Measurements from ENCODE around the gene TMOD2.

DNA sequence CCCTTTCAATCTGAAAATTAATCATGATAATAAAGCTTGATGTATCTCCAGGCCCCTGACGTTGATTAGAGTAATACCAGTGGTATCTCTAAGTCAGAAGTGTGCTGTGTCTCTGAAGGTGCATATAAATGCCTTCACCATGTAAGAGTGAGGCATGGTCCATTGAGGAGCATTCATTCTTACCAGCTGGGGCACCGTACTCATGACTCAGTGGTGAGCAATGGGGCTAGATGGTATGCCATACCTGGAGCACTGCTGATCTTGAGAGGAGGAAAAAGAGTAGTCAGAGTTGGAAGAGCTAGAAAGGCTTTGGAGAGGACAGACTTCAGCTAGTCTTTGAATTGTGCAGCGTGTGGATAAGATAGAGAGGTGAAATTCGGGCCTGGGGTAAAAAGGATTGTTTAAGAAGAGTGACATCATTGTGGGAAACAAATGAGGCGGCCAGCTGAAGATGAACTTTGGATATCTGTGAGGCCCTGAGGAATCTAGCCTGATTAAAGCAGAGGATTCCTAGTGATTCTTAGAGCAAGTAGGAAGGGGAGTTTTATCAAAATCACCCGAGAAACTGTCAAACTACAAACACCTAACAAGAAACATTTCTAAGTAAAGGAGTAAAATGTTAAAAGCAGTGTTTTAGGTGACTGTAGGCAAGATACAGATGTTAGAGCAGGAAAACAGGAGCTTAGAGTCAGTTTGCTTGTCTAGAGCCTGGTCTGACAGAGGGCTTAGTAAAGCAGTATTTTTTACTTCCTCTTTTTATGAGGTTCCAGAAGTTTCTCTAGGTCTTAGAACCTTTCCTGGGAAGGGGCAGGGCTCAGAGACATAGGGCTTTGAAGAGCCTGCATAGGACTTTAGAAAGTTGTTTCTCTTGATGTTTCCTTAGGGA lies 91.7 kb downstream of the TMOD2 start:
- TF ChIP-seq, protein P1, sequence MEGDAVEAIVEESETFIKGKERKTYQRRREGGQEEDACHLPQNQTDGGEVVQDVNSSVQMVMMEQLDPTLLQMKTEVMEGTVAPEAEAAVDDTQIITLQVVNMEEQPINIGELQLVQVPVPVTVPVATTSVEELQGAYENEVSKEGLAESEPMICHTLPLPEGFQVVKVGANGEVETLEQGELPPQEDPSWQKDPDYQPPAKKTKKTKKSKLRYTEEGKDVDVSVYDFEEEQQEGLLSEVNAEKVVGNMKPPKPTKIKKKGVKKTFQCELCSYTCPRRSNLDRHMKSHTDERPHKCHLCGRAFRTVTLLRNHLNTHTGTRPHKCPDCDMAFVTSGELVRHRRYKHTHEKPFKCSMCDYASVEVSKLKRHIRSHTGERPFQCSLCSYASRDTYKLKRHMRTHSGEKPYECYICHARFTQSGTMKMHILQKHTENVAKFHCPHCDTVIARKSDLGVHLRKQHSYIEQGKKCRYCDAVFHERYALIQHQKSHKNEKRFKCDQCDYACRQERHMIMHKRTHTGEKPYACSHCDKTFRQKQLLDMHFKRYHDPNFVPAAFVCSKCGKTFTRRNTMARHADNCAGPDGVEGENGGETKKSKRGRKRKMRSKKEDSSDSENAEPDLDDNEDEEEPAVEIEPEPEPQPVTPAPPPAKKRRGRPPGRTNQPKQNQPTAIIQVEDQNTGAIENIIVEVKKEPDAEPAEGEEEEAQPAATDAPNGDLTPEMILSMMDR (optimal IDR thresholded peaks at IDR 0.05 in 1 of 3, IDR thresholded peaks at IDR 0.05 in 1 of 3, conservative IDR thresholded peaks at IDR 0.05 in 1 of 3; ENCODE audit: extremely low read depth in 1 of 3, insufficient read depth in 2 of 3, low read length in 3 of 3): peak in 1 of 3 experiments; percentile 9
- no peak for TF ChIP-seq EZH2 (IDR thresholded peaks at IDR 0.05; ENCODE audit: low read length)
